Thyroid gland (tissue), 4 donors: ENCODE measurements around the gene MTFP1.

Experiments
- CTCF ChIP-seq, 6 experiments: fragments of 200-600 bp in 3 of 6; fragments of 450-650 bp in 3 of 6; sonication (generic) in 3 of 6; IDR thresholded peaks; one replicate each; pipeline ENCODE4 v1.5.1; 2016 to 2019; ENCODE audit warnings: antibody characterized with exemption in 6 of 6, mild to moderate bottlenecking in 2 of 6, inconsistent platforms in 1 of 6, moderate library complexity in 1 of 6
- POLR2A ChIP-seq, 2 donors: fragments of 450-650 bp; IDR thresholded peaks; one replicate each; pipeline ENCODE4 v1.6.1; 2017; ENCODE audit warnings: antibody characterized with exemption in 2 of 2, mild to moderate bottlenecking in 2 of 2, moderate library complexity in 1 of 2

GRCh38 chr22:30392661-30393321, 32.8 kb upstream of the MTFP1 start:
- TF ChIP-seq CTCF (IDR thresholded peaks at IDR 0.05) (no peak), POLR2A (IDR thresholded peaks at IDR 0.05) (peak in 1 of 2 donors; percentile 41)
